Transverse colon (tissue), 4 donors: ENCODE results near the gene KDM6B. TPM values are rescaled to one million over a fixed set of nuclear protein-coding genes. Genes with fewer than 3 reads are reported as not detected.
A peak's percentile ranks its signal among the peaks of the same experiment; 100 is the strongest.

ENCODE experiments used
- DNase-seq: peaks from one replicate; pipeline ENCODE4 v3.0.0-alpha.2; 2019
- H3K27ac ChIP-seq, 4 donors: fragments of 200-600 bp; sonication (generic); 2 replicates each; pipeline ENCODE4 v1.5.1; 2016 to 2018; ENCODE audit warnings: inconsistent platforms in 4 of 4
- H3K27me3 ChIP-seq: fragments of 200-600 bp; sonication (generic); 2 replicates; pipeline ENCODE4 v1.5.1; 2017; ENCODE audit warnings: inconsistent platforms
- H3K36me3 ChIP-seq, 4 donors: fragments of 200-600 bp; sonication (generic); 2 replicates each; pipeline ENCODE4 v1.5.1; 2017 to 2019; ENCODE audit warnings: inconsistent platforms in 4 of 4
- H3K4me1 ChIP-seq, 4 donors: fragments of 200-600 bp; sonication (generic); 2 replicates each; pipeline ENCODE4 v1.5.1; 2017 to 2020; ENCODE audit warnings: inconsistent platforms in 4 of 4
- H3K4me3 ChIP-seq, 4 donors: fragments of 200-600 bp; sonication (generic); 1 replicate in 1 of 4; 2 replicates in 3 of 4; pipeline versions ENCODE4 v1.5.1 to v1.6.1; 2017 to 2019; ENCODE audit warnings: inconsistent platforms in 4 of 4
- H3K9me3 ChIP-seq, 2 donors: fragments of 200-600 bp; sonication (generic); 2 replicates each; pipeline ENCODE4 v1.5.1; 2017 to 2019; ENCODE audit warnings: inconsistent platforms in 2 of 2
- CTCF ChIP-seq, 5 experiments: fragments of 200-600 bp in 3 of 5; fragments of 450-650 bp in 2 of 5; sonication (generic) in 3 of 5; IDR thresholded peaks; 1 replicate in 2 of 5; 2 replicates in 3 of 5; pipeline ENCODE4 v1.5.1; 2016 to 2017; ENCODE audit warnings: antibody characterized with exemption in 5 of 5, inconsistent platforms in 3 of 5, mild to moderate bottlenecking in 2 of 5, moderate library complexity in 1 of 5
- EP300 ChIP-seq: sonication (generic); formaldehyde crosslinking; IDR thresholded peaks from one replicate; pipeline ENCODE4 v1.6.1; 2017; ENCODE audit warnings: antibody characterized with exemption, low read depth
- POLR2A ChIP-seq: fragments of 450-650 bp; IDR thresholded peaks from one replicate; pipeline ENCODE4 v1.6.1; 2016; ENCODE audit warnings: antibody characterized with exemption, mild to moderate bottlenecking, moderate library complexity
- POLR2AphosphoS5 ChIP-seq, 3 donors: sonication (generic); formaldehyde crosslinking; IDR thresholded peaks; one replicate each; pipeline ENCODE4 v1.6.1; 2016; ENCODE audit warnings: antibody characterized with exemption in 3 of 3
- WGBS, 2 donors: methylation state at CpG; one replicate each; pipeline ENCODE4 v1.1.5; 2018; ENCODE audit warnings: low coverage in 1 of 2; 5-methylcytosine and 5-hydroxymethylcytosine counted together
- in situ Hi-C, 4 donors: fragments of 200-750 bp; cut with MboI; loops; one replicate each; pipeline versions ENCODE4 v1.15.0 to v1.15.1; 2017; ENCODE audit warnings: low sequenced_read_pairs in 3 of 4, low pct_ligation_motif_present in 1 of 4, low pct_unique_long_range_greater_than_20kb in 1 of 4
- intact Hi-C: fragments of 100-400 bp; cut with DNase I; formaldehyde crosslinking; loops from one replicate; pipeline ENCODE4 v1.15.1; 2023; ENCODE audit warnings: low total_unique reads
- total RNA-seq, 4 donors: library from RNA; depleted of rRNA; stranded (reverse); fragments of >200 nt; gene quantifications; one replicate each; pipeline ENCODE4 v1.1.0, GENCODE V29; 2016

Gene KDM6B
- total RNA-seq, 4 donors from 2014 or later, result 18.3 to 33.7 (median 30.2) TPM

- no peak overlapping the region for H3K27ac ChIP-seq
- DNase-seq, result no peak
- WGBS, 2 donors, result 81 to 97% methylated on average over 3 to 7 of the region's 7 CpGs
- intact Hi-C loops, result no loop called here
- peaks cover 0 to 11% (median 0%) of the 10 kb centered on the region in 4 donors for H3K36me3 ChIP-seq
- H3K4me3 ChIP-seq, result no peak overlapping the region
- H3K9me3 ChIP-seq, result no peaks in the 10 kb centered on the region
- TF ChIP-seq EP300 (no peak), POLR2A (no peak), POLR2AphosphoS5 (IDR thresholded peaks at IDR 0.05) (no peak), CTCF (IDR thresholded peaks at IDR 0.05) (no peak)
- in situ Hi-C loops, result no loop called here
- no peaks in the 10 kb centered on the region for H3K27me3 ChIP-seq
- peaks cover 4 to 40% (median 22%) of the 10 kb centered on the region in 4 donors for H3K4me1 ChIP-seq
Observed at GRCh38 chr17:7878234-7878633, 44.2 kb downstream of the KDM6B start.

GRCh38 chr17:7880076-7880868 lies 46.3 kb downstream of the KDM6B start:
- Histone ChIP-seq H3K27me3 (no peaks in the 10 kb centered on the region), H3K4me1 (peaks cover 8 to 51% (median 30%) of the 10 kb centered on the region in 4 donors), H3K4me3 (no peak overlapping the region), H3K36me3 (peaks cover 0 to 11% (median 0%) of the 10 kb centered on the region in 4 donors), H3K9me3 (no peaks in the 10 kb centered on the region), H3K27ac (peak overlapping the region in 1 of 4 donors; percentile 95)
- intact Hi-C loops, result no loop called here
- in situ Hi-C loops, result no loop called here
- TF ChIP-seq CTCF (IDR thresholded peaks at IDR 0.05), result no peak
- TF ChIP-seq POLR2AphosphoS5 (IDR thresholded peaks at IDR 0.05), result no peak
- TF ChIP-seq POLR2A, result no peak
- no peak for TF ChIP-seq EP300
- 46 to 47% methylated on average over 3 of the region's 3 CpGs for WGBS, 2 donors
- no peak for DNase-seq

GRCh38 chr17:7881276-7882054 lies 47.4 kb downstream of the KDM6B start:
- Histone ChIP-seq H3K27me3 (no peaks in the 10 kb centered on the region), H3K4me1 (peaks cover 9 to 59% (median 38%) of the 10 kb centered on the region in 4 donors), H3K4me3 (no peak overlapping the region), H3K36me3 (peaks cover 0 to 11% (median 0%) of the 10 kb centered on the region in 4 donors), H3K9me3 (no peaks in the 10 kb centered on the region), H3K27ac (peak overlapping the region; percentile 93 to 99 (median 96))
- WGBS, 2 donors, result 44 to 48% methylated on average over 7 of the region's 7 CpGs
- DNase-seq, result no peak
- TF ChIP-seq EP300, result no peak
- no peak for TF ChIP-seq CTCF (IDR thresholded peaks at IDR 0.05)
- no peak for TF ChIP-seq POLR2A
- TF ChIP-seq POLR2AphosphoS5 (IDR thresholded peaks at IDR 0.05), result no peak
- intact Hi-C loops (no loop called here), in situ Hi-C loops (no loop called here)

GRCh38 chr17:7882068-7882467 lies 48.1 kb downstream of the KDM6B start:
- Histone ChIP-seq H3K27me3 (no peaks in the 10 kb centered on the region), H3K27ac (peak overlapping the region; percentile 93 to 99 (median 96)), H3K36me3 (peaks cover 0 to 11% (median 0%) of the 10 kb centered on the region in 4 donors), H3K4me3 (no peak overlapping the region), H3K4me1 (peaks cover 15 to 65% (median 44%) of the 10 kb centered on the region in 4 donors), H3K9me3 (no peaks in the 10 kb centered on the region)
- no peak for DNase-seq
- 64 to 73% methylated on average over 6 to 7 of the region's 7 CpGs for WGBS, 2 donors
- in situ Hi-C loops (no loop called here), intact Hi-C loops (no loop called here)
- TF ChIP-seq CTCF (IDR thresholded peaks at IDR 0.05) (no peak), EP300 (no peak), POLR2AphosphoS5 (IDR thresholded peaks at IDR 0.05) (no peak)
